K562 (cell line): ENCODE data around the gene ADPGK. TPM values are rescaled to one million over a fixed set of nuclear protein-coding genes. Genes with fewer than 3 reads are reported as not detected.
A peak's percentile ranks its signal among the peaks of the same experiment; 100 is the strongest.

Source experiments
- ARNT ChIP-seq, 2 experiments: fragments of 450-650 bp; IDR thresholded peaks; 2 replicates each; pipeline ENCODE4 v1.6.1; 2016; ENCODE audit warnings: mild to moderate bottlenecking in 1 of 2
- ATF7 ChIP-seq: fragments of 450-650 bp; IDR thresholded peaks from 2 replicates; pipeline ENCODE4 v1.7.1; 2014; ENCODE audit warnings: mild to moderate bottlenecking, moderate library complexity
- KDM5B ChIP-seq: fragments of 200-600 bp; sonication (generic); IDR thresholded peaks from 2 replicates; pipeline ENCODE4 v1.6.1; 2012; ENCODE audit warnings: low read depth, mild to moderate bottlenecking, moderate library complexity, low read length, control low read depth, inconsistent platforms; ENCODE audit not compliant: insufficient replicate concordance
- MYC ChIP-seq, 2 experiments: fragments of 250-450 bp in 1 of 2; sonication (Bioruptor Pico) in 1 of 2; IDR thresholded peaks; 2 replicates each; pipeline versions ENCODE4 v1.5.1 to v1.6.1; 2012 to 2021; ENCODE audit warnings: low read depth in 2 of 2, borderline replicate concordance in 1 of 2, improper control_type of control experiment in 1 of 2, low read length in 1 of 2, mild to moderate bottlenecking in 1 of 2, moderate library complexity in 1 of 2
- NONO ChIP-seq, 2 experiments: fragments of 200-400 bp in 1 of 2; fragments of 450-650 bp in 1 of 2; formaldehyde crosslinking in 1 of 2; IDR thresholded peaks; 2 replicates each; pipeline ENCODE4 v1.6.1; 2017; ENCODE audit warnings: low read depth in 2 of 2, mild to moderate bottlenecking in 2 of 2, moderate library complexity in 2 of 2, low read length in 1 of 2
- PATZ1 ChIP-seq: fragments of 250-450 bp; sonication (Bioruptor Pico); IDR thresholded peaks from 2 replicates; pipeline ENCODE4 v1.5.0; 2020; ENCODE audit warnings: mild to moderate bottlenecking, borderline replicate concordance
- PHB ChIP-seq: fragments of 250-450 bp; sonication (Bioruptor Pico); IDR thresholded peaks from 2 replicates; pipeline ENCODE4 v1.5.0; 2021
- POLR2G ChIP-seq: fragments of 200-400 bp; formaldehyde crosslinking; IDR thresholded peaks from 2 replicates; pipeline ENCODE4 v1.6.1; 2017; ENCODE audit warnings: low read depth, mild to moderate bottlenecking, antibody characterized with exemption, low read length, moderate library complexity
- POLR2H ChIP-seq: IDR thresholded peaks from 2 replicates; pipeline ENCODE4 v1.6.1; 2016; ENCODE audit warnings: missing genetic modification characterization, low read depth, mild to moderate bottlenecking, control low read depth, missing compliant biosample characterization, moderate library complexity
- RBM25 ChIP-seq: fragments of 200-400 bp; formaldehyde crosslinking; IDR thresholded peaks from 2 replicates; pipeline ENCODE4 v1.6.1; 2018; ENCODE audit warnings: low read length, low read depth, moderate library complexity; ENCODE audit not compliant: severe bottlenecking
- RBM39 ChIP-seq: fragments of 200-400 bp; formaldehyde crosslinking; optimal IDR thresholded peaks from 2 replicates; pipeline ENCODE3; 2018; ENCODE audit warnings: low read depth, low read length
- SLC30A9 ChIP-seq: fragments of 250-450 bp; sonication (Bioruptor Pico); IDR thresholded peaks from 2 replicates; pipeline ENCODE4 v1.8.0; 2022; ENCODE audit warnings: mild to moderate bottlenecking, moderate library complexity
- SMAD2 ChIP-seq: fragments of 150-350 bp; IDR thresholded peaks from 2 replicates; pipeline ENCODE4 v1.6.1; 2014; ENCODE audit warnings: low read depth, mild to moderate bottlenecking, low read length
- SP2 ChIP-seq: IDR thresholded peaks from 2 replicates; pipeline ENCODE4 v1.6.1; 2011; ENCODE audit warnings: mild to moderate bottlenecking, low read depth, low read length, moderate library complexity; ENCODE audit not compliant: poor library complexity, severe bottlenecking; ENCODE audit errors: extremely low read depth
- ZEB2 ChIP-seq: fragments of 450-650 bp; IDR thresholded peaks from 2 replicates; pipeline ENCODE4 v1.6.1; 2016
- ZNF23 ChIP-seq: fragments of 250-450 bp; sonication (Bioruptor Pico); IDR thresholded peaks from 2 replicates; pipeline ENCODE4 v1.4.0; 2020; ENCODE audit warnings: mild to moderate bottlenecking
- ZNF3 ChIP-seq: fragments of 250-450 bp; sonication (Bioruptor Pico); IDR thresholded peaks from 2 replicates; pipeline ENCODE4 v1.5.0; 2021; ENCODE audit warnings: mild to moderate bottlenecking, moderate library complexity
- ZNF445 ChIP-seq: fragments of 250-450 bp; sonication (Bioruptor Pico); IDR thresholded peaks from 2 replicates; pipeline ENCODE4 v1.4.0; 2020; ENCODE audit warnings: low read depth, mild to moderate bottlenecking, moderate library complexity
- ZNF668 ChIP-seq: fragments of 250-450 bp; sonication (Bioruptor Pico); IDR thresholded peaks from 2 replicates; pipeline ENCODE4 v1.8.0; 2022; ENCODE audit warnings: mild to moderate bottlenecking, inconsistent platforms
- ZNF764 ChIP-seq: fragments of 250-450 bp; sonication (Bioruptor Pico); IDR thresholded peaks from 2 replicates; pipeline ENCODE4 v1.4.0; 2020; ENCODE audit warnings: low read depth, mild to moderate bottlenecking, moderate library complexity
- ZNF830 ChIP-seq: fragments of 250-450 bp; sonication (Bioruptor Pico); IDR thresholded peaks from 2 replicates; pipeline ENCODE4 v1.5.0; 2021; ENCODE audit warnings: mild to moderate bottlenecking
- polyA plus RNA-seq, 8 experiments: library from polyadenylated mRNA; depleted of rRNA in 4 of 8; stranded (reverse) in 5 of 8; unstranded in 3 of 8; fragments of >200 nt; fragmentation: Nextera tagmentation in 2 of 8; fragmentation: Illumina TruSeq in 1 of 8; extraction: Ambion mirVana in 2 of 8; extraction: Trizol in 1 of 8; gene quantifications; 2 replicates each; pipeline versions ENCODE4 v1.2.1 to v1.2.3, GENCODE V29; 2011 to 2014; ENCODE audit warnings: inconsistent platforms in 1 of 8, missing spikeins in 1 of 8
- total RNA-seq, 7 experiments: library from RNA; depleted of rRNA in 6 of 7; stranded (reverse); fragments of >200 nt in 6 of 7; fragmentation: Illumina TruSeq in 2 of 7; extraction: Trizol in 2 of 7; gene quantifications; 2 replicates each; pipeline versions ENCODE4 v1.2.1 to v1.2.3, GENCODE V29; 2011 to 2021; ENCODE audit warnings: low replicate concordance in 1 of 7
- TF ChIP-seq, protein P1 (sequence below): fragments of 450-650 bp; formaldehyde crosslinking; IDR thresholded peaks from 2 replicates; pipeline ENCODE4 v1.4.0; 2020; ENCODE audit warnings: mild to moderate bottlenecking
- TF ChIP-seq, protein P2 (sequence below): fragments of 250-450 bp; sonication (Bioruptor Pico); IDR thresholded peaks from 2 replicates; pipeline ENCODE4 v1.4.0; 2020; ENCODE audit warnings: borderline replicate concordance

ADPGK gene
- total and polyA plus RNA-seq, 9 of the 15 experiments (the other 6 are each of a cell fraction or from before 2014, with no cell fraction given): 13.4 to 97.4 (median 48.5) TPM

GRCh38 chr15:72783640-72784455 is at the start of gene ADPGK (continued):
- TF ChIP-seq RBM25 (no peak), ATF7 (peak; percentile 65), ARNT (IDR thresholded peaks at IDR 0.05) (no peak), NONO (IDR thresholded peaks at IDR 0.05; ENCODE audit: low read depth in 2 of 2, low read length in 1 of 2) (peak; percentile 48 to 94; a peak in 3 of 4 replicates), MYC (IDR thresholded peaks at IDR 0.05; ENCODE audit: low read depth, low read length) (0 out of 2 replicates have a peak, but pooled peaks have one; percentile 61), MYC (CRISPR knock-in tag; IDR thresholded peaks at IDR 0.05; ENCODE audit: borderline replicate concordance, low read depth) (peak; percentile 60; the same call in 1 of the 2 replicates), PATZ1 (CRISPR knock-in tag) (no peak), POLR2H (tag) (0 out of 2 replicates have a peak, but pooled peaks have one; percentile 8), PHB (CRISPR knock-in tag) (no peak), ZNF830 (no peak), ZNF23 (CRISPR knock-in tag) (no peak), SP2 (no peak), ZNF3 (no peak), RBM39 (peak; percentile 72), SMAD2 (no peak), ZNF764 (CRISPR knock-in tag) (no peak), POLR2G (peak; percentile 96), ZEB2 (no peak), ZNF445 (no peak), KDM5B (peak; percentile 85), ZNF668 (CRISPR knock-in tag) (no peak), SLC30A9 (CRISPR knock-in tag) (no peak)
- TF ChIP-seq, protein P1, sequence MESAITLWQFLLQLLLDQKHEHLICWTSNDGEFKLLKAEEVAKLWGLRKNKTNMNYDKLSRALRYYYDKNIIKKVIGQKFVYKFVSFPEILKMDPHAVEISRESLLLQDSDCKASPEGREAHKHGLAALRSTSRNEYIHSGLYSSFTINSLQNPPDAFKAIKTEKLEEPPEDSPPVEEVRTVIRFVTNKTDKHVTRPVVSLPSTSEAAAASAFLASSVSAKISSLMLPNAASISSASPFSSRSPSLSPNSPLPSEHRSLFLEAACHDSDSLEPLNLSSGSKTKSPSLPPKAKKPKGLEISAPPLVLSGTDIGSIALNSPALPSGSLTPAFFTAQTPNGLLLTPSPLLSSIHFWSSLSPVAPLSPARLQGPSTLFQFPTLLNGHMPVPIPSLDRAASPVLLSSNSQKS (CRISPR knock-in tag): no peak
- TF ChIP-seq, protein P2, sequence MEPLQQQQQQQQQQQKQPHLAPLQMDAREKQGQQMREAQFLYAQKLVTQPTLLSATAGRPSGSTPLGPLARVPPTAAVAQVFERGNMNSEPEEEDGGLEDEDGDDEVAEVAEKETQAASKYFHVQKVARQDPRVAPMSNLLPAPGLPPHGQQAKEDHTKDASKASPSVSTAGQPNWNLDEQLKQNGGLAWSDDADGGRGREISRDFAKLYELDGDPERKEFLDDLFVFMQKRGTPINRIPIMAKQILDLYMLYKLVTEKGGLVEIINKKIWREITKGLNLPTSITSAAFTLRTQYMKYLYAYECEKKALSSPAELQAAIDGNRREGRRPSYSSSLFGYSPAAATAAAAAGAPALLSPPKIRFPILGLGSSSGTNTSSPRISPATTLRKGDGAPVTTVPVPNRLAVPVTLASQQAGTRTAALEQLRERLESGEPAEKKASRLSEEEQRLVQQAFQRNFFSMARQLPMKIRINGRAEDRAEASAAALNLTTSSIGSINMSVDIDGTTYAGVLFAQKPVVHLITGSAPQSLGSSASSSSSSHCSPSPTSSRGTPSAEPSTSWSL (CRISPR knock-in tag): no peak
